ENCODE data around the gene NAA60. TPM values are rescaled to one million over a fixed set of nuclear protein-coding genes. Genes with fewer than 3 reads are reported as not detected.
"Not testable (repeated sequence)": the region's sequence is repeated elsewhere in the genome, so short reads cannot be mapped to it uniquely, and the experiment has no call there.

Gene NAA60
- total and polyA plus RNA-seq, 12 donors: 16.9 to 96.3 (median 52.3) TPM

- Histone ChIP-seq H3K27me3 (no peaks in the 10 kb centered on the region), H3K4me1 (replicated peaks in 1 of 2) (peaks cover 0 to 10% of the 10 kb centered on the region in 2 donors), H3K9me3 (replicated peaks in 1 of 3) (no peaks in the 10 kb centered on the region), H3K27ac (peak overlapping the region in 1 of 5 donors; percentile 45), H3K36me3 (replicated peaks in 1 of 2) (peaks cover 0 to 8% of the 10 kb centered on the region in 2 donors), H3K4me3 (no peak overlapping the region)
- TF ChIP-seq POLR2A (IDR thresholded peaks at IDR 0.05): no peak
- TF ChIP-seq, protein P1, sequence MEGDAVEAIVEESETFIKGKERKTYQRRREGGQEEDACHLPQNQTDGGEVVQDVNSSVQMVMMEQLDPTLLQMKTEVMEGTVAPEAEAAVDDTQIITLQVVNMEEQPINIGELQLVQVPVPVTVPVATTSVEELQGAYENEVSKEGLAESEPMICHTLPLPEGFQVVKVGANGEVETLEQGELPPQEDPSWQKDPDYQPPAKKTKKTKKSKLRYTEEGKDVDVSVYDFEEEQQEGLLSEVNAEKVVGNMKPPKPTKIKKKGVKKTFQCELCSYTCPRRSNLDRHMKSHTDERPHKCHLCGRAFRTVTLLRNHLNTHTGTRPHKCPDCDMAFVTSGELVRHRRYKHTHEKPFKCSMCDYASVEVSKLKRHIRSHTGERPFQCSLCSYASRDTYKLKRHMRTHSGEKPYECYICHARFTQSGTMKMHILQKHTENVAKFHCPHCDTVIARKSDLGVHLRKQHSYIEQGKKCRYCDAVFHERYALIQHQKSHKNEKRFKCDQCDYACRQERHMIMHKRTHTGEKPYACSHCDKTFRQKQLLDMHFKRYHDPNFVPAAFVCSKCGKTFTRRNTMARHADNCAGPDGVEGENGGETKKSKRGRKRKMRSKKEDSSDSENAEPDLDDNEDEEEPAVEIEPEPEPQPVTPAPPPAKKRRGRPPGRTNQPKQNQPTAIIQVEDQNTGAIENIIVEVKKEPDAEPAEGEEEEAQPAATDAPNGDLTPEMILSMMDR (IDR thresholded peaks at IDR 0.05): no peak
- peak in 4 of 7 donors; percentile 40 to 60 (median 58) for DNase-seq
- intact Hi-C loops (cut with DNase I): no loop called here
- WGBS, 4 donors: 62 to 86% (median 76%) methylated on average over 12 to 16 of the region's 16 CpGs
These were observed 30.8 kb downstream of the NAA60 start for GRCh38 chr16:3474136-3474779.

GRCh38 chr16:3474870-3475269 is 31.4 kb downstream of the NAA60 start:
- H3K4me3 ChIP-seq; H3K9me3 ChIP-seq (replicated peaks in 1 of 3); H3K27me3 ChIP-seq; H3K27ac ChIP-seq; DNase-seq; intact Hi-C loops (cut with DNase I): not testable (repeated sequence)
- WGBS, 4 donors: 94 to 99% (median 96%) methylated on average over 5 to 7 of the region's 7 CpGs
- Histone ChIP-seq H3K36me3 (replicated peaks in 1 of 2) (peaks cover 0 to 14% of the 10 kb centered on the region in 2 donors), H3K4me1 (replicated peaks in 1 of 2) (peaks cover 0 to 10% of the 10 kb centered on the region in 2 donors)

DNA sequence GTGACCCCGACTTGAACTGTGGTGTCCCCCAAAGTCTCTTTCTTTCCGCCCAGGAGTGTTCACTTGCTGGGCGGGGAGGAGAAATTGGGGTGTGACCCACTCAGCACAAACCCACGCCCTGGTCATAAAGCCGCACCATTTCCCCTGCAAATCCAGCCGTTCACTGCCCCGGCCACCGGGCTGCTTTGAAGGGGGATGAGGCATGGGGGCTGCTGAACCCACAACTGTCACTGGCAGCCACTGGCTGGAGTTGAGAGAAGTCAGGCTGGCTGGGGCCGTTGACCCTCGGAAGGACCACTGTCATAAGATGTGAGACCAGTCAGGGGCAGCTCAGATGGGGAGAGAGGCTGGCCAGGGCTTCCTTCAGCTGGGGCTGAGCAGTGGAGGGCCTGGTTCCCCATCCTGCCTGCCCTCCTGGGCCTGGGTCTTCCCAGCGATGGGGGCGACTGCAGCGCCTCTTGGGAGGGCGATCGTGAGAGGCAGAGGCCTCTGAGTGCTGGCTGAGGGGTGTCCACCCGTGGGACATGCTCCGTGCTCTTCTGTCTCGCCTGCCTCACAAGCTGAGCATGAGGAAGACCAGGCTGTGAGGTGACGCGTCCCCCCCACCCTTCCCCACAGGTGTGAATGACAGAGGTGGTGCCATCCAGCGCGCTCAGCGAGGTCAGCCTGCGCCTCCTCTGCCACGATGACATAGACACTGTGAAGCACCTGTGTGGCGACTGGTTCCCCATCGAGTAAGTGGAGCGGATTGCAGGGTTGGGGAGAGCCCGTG is 32.3 kb downstream of the NAA60 start:
- 90 to 96% (median 93%) methylated on average over 11 to 29 of the region's 29 CpGs for WGBS, 4 donors
- no peaks in the 10 kb centered on the region for H3K27me3 ChIP-seq
- peaks cover 0 to 20% of the 10 kb centered on the region in 2 donors for H3K36me3 ChIP-seq (replicated peaks in 1 of 2)
- H3K9me3 ChIP-seq (replicated peaks in 1 of 3): no peaks in the 10 kb centered on the region
- no peak overlapping the region for H3K27ac ChIP-seq
- peaks cover 0 to 10% of the 10 kb centered on the region in 2 donors for H3K4me1 ChIP-seq (replicated peaks in 1 of 2)
- no peak for DNase-seq
- intact Hi-C loops (cut with DNase I): no loop called here
- TF ChIP-seq POLR2A (IDR thresholded peaks at IDR 0.05): no peak
- TF ChIP-seq, protein P1 (IDR thresholded peaks at IDR 0.05): no peak
- no peak overlapping the region for H3K4me3 ChIP-seq

GRCh38 chr16:3476409-3476808 is 32.9 kb downstream of the NAA60 start:
- WGBS, 4 donors: 89 to 94% (median 92%) methylated on average over 3 of the region's 3 CpGs
- intact Hi-C loops (cut with DNase I): no loop called here
- Histone ChIP-seq H3K9me3 (replicated peaks in 1 of 3) (no peaks in the 10 kb centered on the region), H3K4me3 (no peak overlapping the region), H3K27ac (no peak overlapping the region), H3K36me3 (replicated peaks in 1 of 2) (peaks cover 0 to 26% of the 10 kb centered on the region in 2 donors), H3K27me3 (no peaks in the 10 kb centered on the region), H3K4me1 (replicated peaks in 1 of 2) (peaks cover 0 to 10% of the 10 kb centered on the region in 2 donors)
- TF ChIP-seq, protein P1 (IDR thresholded peaks at IDR 0.05): no peak
- TF ChIP-seq POLR2A (IDR thresholded peaks at IDR 0.05): no peak
- no peak for DNase-seq

Data from adrenal gland (tissue), 12 donors.